Natural killer cell treated with Interleukin-12 subunit alpha and Interleukin-12 subunit beta and Interleukin-15 and Interleukin-18, amount 100 ng/mL, for 72 hours (primary cell): Measurements from ENCODE around the gene NBPF3. TPM values are rescaled to one million over a fixed set of nuclear protein-coding genes. Genes with fewer than 3 reads are reported as not detected.

Experiments used
- ATAC-seq, 2 donors: fragments of 150-1000 bp; cut with Tn5 transposase in 1 of 2; sonication (Bioruptor Pico), chemical (Tn5 transposase) in 1 of 2; 2 replicates each; pipeline ENCODE4 v1.10.0; 2021
- DNase-seq: peaks from one replicate; pipeline ENCODE4 v3.0.0; 2022; ENCODE audit warnings: low spot score
- H3K27ac Mint-ChIP-seq, 2 donors: 1 replicate in 1 of 2; 2 replicates in 1 of 2; pipeline ENCODE4 v1.8.0; 2022; ENCODE audit warnings: mixed read lengths in 2 of 2, mild to moderate bottlenecking in 1 of 2, moderate library complexity in 1 of 2
- H3K27me3 Mint-ChIP-seq, 2 donors: 1 replicate in 1 of 2; 2 replicates in 1 of 2; pipeline ENCODE4 v1.8.0; 2022; ENCODE audit warnings: mixed read lengths in 2 of 2
- H3K36me3 Mint-ChIP-seq: one replicate; pipeline ENCODE4 v1.8.0; 2022; ENCODE audit warnings: mixed read lengths
- H3K4me1 Mint-ChIP-seq, 2 donors: 1 replicate in 1 of 2; 2 replicates in 1 of 2; pipeline ENCODE4 v1.8.0; 2022; ENCODE audit warnings: low read depth in 2 of 2, mixed read lengths in 2 of 2, mild to moderate bottlenecking in 1 of 2
- H3K4me3 Mint-ChIP-seq: one replicate; pipeline ENCODE4 v1.8.0; 2022; ENCODE audit warnings: mixed read lengths
- H3K9me3 Mint-ChIP-seq: 2 replicates; pipeline ENCODE4 v1.8.0; 2022; ENCODE audit warnings: mixed read lengths
- total RNA-seq, 2 donors: library from RNA; stranded (reverse); gene quantifications; one replicate each; pipeline ENCODE4 v1.2.3, GENCODE V29; 2022

Gene NBPF3
- total RNA-seq, 2 donors from 2014 or later, result 6.6 to 16.5 TPM

GRCh38 chr1:21522525-21523038, 82.6 kb downstream of the NBPF3 start:
- Mint-ChIP-seq H3K36me3 (no peaks in the 10 kb centered on the region), H3K27me3 (no peaks in the 10 kb centered on the region), H3K9me3 (no peaks in the 10 kb centered on the region), H3K27ac (no peak overlapping the region), H3K4me3 (no peak overlapping the region), H3K4me1 (peaks cover 3 to 6% of the 10 kb centered on the region in 2 donors)
- no peak for ATAC-seq
- DNase-seq, result no peak

GRCh38 chr1:21523297-21523813, 83.4 kb downstream of the NBPF3 start:
- Mint-ChIP-seq H3K27me3 (no peaks in the 10 kb centered on the region), H3K4me1 (peaks cover 3 to 6% of the 10 kb centered on the region in 2 donors), H3K36me3 (no peaks in the 10 kb centered on the region), H3K9me3 (no peaks in the 10 kb centered on the region), H3K27ac (no peak overlapping the region), H3K4me3 (no peak overlapping the region)
- ATAC-seq (peak; percentile 28 to 35), DNase-seq (no peak)

GRCh38 chr1:21524220-21524619, 84.3 kb downstream of the NBPF3 start:
- H3K4me3 Mint-ChIP-seq, result no peak overlapping the region
- no peaks in the 10 kb centered on the region for H3K36me3 Mint-ChIP-seq
- no peak for DNase-seq
- no peaks in the 10 kb centered on the region for H3K27me3 Mint-ChIP-seq
- ATAC-seq, result no peak
- peaks cover 3 to 6% of the 10 kb centered on the region in 2 donors for H3K4me1 Mint-ChIP-seq
- H3K27ac Mint-ChIP-seq, result no peak overlapping the region
- H3K9me3 Mint-ChIP-seq, result no peaks in the 10 kb centered on the region

GRCh38 chr1:21524686-21525339, 84.9 kb downstream of the NBPF3 start:
- DNase-seq (no peak), ATAC-seq (peak in 1 of 2 donors; percentile 9)
- H3K4me3 Mint-ChIP-seq, result no peak overlapping the region
- H3K4me1 Mint-ChIP-seq, result peaks cover 3 to 6% of the 10 kb centered on the region in 2 donors
- H3K36me3 Mint-ChIP-seq, result no peaks in the 10 kb centered on the region
- no peaks in the 10 kb centered on the region for H3K27me3 Mint-ChIP-seq
- no peak overlapping the region for H3K27ac Mint-ChIP-seq
- H3K9me3 Mint-ChIP-seq, result no peaks in the 10 kb centered on the region

- DNase-seq, result no peak
- peaks cover 3 to 6% of the 10 kb centered on the region in 2 donors for H3K4me1 Mint-ChIP-seq
- ATAC-seq, result no peak
- no peaks in the 10 kb centered on the region for H3K36me3 Mint-ChIP-seq
- H3K4me3 Mint-ChIP-seq, result no peak overlapping the region
- no peak overlapping the region for H3K27ac Mint-ChIP-seq
- H3K27me3 Mint-ChIP-seq, result peaks cover 0 to 4% of the 10 kb centered on the region in 2 donors
- H3K9me3 Mint-ChIP-seq, result no peaks in the 10 kb centered on the region
These were observed 85.4 kb downstream of the NBPF3 start for GRCh38 chr1:21525340-21525717.

GRCh38 chr1:21526441-21526840, 86.5 kb downstream of the NBPF3 start:
- Mint-ChIP-seq H3K27ac (no peak overlapping the region), H3K36me3 (no peaks in the 10 kb centered on the region), H3K27me3 (peaks cover 4 to 8% of the 10 kb centered on the region in 2 donors), H3K4me3 (no peak overlapping the region), H3K4me1 (peaks cover 3 to 6% of the 10 kb centered on the region in 2 donors), H3K9me3 (no peaks in the 10 kb centered on the region)
- ATAC-seq (no peak), DNase-seq (no peak)

- ATAC-seq (no peak), DNase-seq (no peak)
- Mint-ChIP-seq H3K27ac (no peak overlapping the region), H3K36me3 (no peaks in the 10 kb centered on the region), H3K4me3 (no peak overlapping the region), H3K27me3 (peaks cover 11 to 18% of the 10 kb centered on the region in 2 donors), H3K9me3 (no peaks in the 10 kb centered on the region), H3K4me1 (peaks cover 3 to 6% of the 10 kb centered on the region in 2 donors)
These were observed 90.6 kb downstream of the NBPF3 start for GRCh38 chr1:21530368-21531016.

GRCh38 chr1:21531241-21531640, 91.3 kb downstream of the NBPF3 start:
- ATAC-seq (no peak), DNase-seq (no peak)
- Mint-ChIP-seq H3K27me3 (peaks cover 11 to 20% of the 10 kb centered on the region in 2 donors), H3K36me3 (no peaks in the 10 kb centered on the region), H3K4me1 (peaks cover 3 to 6% of the 10 kb centered on the region in 2 donors), H3K27ac (no peak overlapping the region), H3K9me3 (no peaks in the 10 kb centered on the region), H3K4me3 (no peak overlapping the region)

- Mint-ChIP-seq H3K27me3 (peaks cover 11 to 21% of the 10 kb centered on the region in 2 donors), H3K36me3 (no peaks in the 10 kb centered on the region), H3K9me3 (no peaks in the 10 kb centered on the region), H3K4me3 (no peak overlapping the region), H3K27ac (no peak overlapping the region), H3K4me1 (no peaks in the 10 kb centered on the region)
- no peak for DNase-seq
- no peak for ATAC-seq
These were observed 92.6 kb downstream of the NBPF3 start for GRCh38 chr1:21532496-21532895.

- Mint-ChIP-seq H3K9me3 (no peaks in the 10 kb centered on the region), H3K4me1 (no peaks in the 10 kb centered on the region), H3K4me3 (no peak overlapping the region), H3K36me3 (no peaks in the 10 kb centered on the region), H3K27me3 (peaks cover 15 to 26% of the 10 kb centered on the region in 2 donors), H3K27ac (no peak overlapping the region)
- DNase-seq (no peak), ATAC-seq (no peak)
These were observed 93.1 kb downstream of the NBPF3 start for GRCh38 chr1:21532992-21533534.

GRCh38 chr1:21534146-21534545, 94.2 kb downstream of the NBPF3 start:
- Mint-ChIP-seq H3K27ac (no peak overlapping the region), H3K9me3 (no peaks in the 10 kb centered on the region), H3K27me3 (peaks cover 17 to 31% of the 10 kb centered on the region in 2 donors), H3K4me3 (no peak overlapping the region), H3K36me3 (no peaks in the 10 kb centered on the region), H3K4me1 (no peaks in the 10 kb centered on the region)
- ATAC-seq (no peak), DNase-seq (no peak)
